Limb (tissue), 2 donors: Measurements from ENCODE around the gene PHC3.
A peak's percentile ranks its signal among the peaks of the same experiment; 100 is the strongest.

Experiments
- DNase-seq, 2 donors: peaks; one replicate each; pipeline ENCODE4 v3.0.0-alpha.2; 2016; ENCODE audit errors: extremely low spot score in 2 of 2

Gene PHC3

DNA sequence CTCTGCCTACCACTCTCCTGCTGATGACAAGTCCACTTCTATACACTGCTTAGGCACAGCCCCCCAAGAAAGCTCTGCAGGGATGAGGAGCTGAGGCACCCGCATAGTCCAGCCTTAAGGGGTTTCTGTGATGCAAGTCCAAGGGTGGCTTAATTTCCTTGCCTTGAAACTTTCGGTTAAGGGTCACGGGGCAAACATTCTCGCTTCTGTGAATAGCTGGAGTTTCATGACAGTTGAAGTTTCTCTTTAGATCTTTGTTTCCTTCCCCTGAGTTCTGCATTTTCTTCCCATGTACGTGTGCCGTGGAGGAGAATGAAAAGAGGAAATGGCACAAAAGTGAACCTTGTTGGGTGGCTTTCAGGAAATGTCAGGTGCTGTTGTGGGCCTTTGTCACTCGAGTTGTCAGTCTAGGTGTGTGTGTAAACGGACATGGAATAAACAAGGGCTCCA lies 136.7 kb downstream of the PHC3 start:
- no peak for DNase-seq

DNA sequence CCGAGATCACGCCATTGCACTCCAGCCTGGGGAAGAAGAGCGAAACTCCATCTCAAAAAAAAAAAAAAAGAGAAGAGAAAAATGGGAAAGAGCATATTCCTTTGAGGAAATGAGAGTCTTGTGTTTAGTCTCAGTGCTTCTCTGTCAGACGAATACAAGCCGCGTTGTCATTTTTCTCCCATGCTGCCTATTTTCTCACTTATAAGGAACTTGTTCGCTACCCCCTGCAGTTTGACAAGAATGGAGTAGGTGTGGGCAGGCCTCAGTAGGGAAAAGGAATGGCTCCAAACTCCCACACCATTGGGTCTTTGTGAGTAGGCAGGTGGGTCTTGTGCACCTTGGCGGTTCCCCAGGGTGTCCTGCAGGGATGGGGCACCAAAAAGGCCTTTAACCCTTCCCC lies 137.3 kb downstream of the PHC3 start:
- DNase-seq, result no peak

DNA sequence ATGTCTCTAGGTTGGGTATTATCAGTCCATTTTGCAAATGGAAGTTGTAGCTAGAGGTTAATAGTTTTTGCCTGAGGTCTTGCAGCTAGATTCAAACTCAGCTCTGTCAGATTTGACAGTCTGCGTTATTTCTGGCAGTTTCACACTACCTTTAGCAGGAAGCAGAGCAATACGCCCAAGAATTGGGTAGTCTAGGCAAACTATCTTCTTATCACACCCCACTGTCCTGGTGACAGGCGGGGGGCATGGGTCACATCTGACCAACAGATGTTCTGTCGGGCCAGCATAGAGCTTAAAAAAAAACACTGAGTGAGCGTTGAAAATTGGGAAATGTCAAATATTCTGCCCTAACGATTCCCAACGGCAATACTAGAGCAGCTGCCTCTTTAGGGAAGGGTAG lies 138.0 kb downstream of the PHC3 start:
- DNase-seq, result no peak

DNA sequence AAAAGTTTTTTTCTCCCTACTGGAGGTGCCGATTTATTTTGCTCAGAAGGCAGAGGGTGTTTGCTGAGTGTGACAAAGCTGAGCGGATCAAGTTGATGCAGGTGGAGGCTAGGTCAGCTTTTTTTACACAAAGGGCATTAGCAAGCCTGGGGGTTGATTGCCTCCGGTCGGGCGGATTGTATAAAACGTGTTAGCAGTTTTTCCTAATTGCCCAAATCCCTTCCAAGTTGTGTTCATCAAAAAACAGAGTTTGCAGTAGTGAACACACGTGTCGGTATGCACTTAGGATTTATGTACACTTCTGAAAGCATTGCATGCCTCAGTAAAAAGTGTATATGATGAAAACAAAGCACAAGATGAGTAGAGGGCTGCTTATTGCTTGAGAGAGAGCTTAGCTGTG lies 141.1 kb downstream of the PHC3 start:
- DNase-seq, result no peak

DNA sequence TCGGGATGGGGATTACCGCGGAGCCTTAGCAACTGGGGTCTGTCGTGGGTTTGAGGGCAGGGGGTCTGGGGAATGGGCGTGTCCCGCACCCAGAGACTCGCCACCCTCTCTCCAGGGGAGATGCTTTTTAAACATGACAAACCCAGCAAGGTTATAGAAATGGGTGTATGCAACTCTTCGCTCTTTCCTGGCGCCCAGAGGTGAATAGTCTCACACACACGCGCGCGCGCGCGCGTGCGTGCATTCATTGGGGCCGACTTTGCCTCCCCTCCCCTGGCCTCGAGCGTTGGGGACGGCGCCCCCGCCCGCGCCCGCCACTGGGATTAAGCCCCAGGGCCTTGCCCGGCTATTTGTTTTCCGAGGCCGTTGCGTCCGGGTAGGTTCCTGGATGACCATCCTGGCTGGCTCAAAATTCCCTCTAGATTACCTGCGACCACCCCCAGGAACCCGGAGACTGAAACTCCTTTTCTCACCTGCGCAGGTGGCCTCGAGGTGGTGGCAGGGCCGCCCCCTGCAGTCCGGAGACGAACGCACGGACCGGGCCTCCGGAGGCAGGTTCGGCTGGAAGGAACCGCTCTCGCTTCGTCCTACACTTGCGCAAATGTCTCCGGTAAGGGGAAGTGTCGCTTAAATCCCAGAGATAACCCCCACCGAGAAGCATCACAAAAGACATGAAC lies 143.0 kb downstream of the PHC3 start:
- peak in 1 of 2 donors; percentile 40 for DNase-seq
